WTC11 (cell line): ENCODE measurements around the gene TLR5. TPM values are rescaled to one million over a fixed set of nuclear protein-coding genes. Genes with fewer than 3 reads are reported as not detected.
A peak's percentile ranks its signal among the peaks of the same experiment; 100 is the strongest.

Source experiments
- ATAC-seq: fragments of 200-7000 bp; cut with Tn5 transposase; 2 replicates; pipeline ENCODE4 v1.10.0; 2021; ENCODE audit warnings: mild to moderate bottlenecking, moderate library complexity
- CTCF ChIA-PET: fragments of 300-600 bp; sonication (Branson Sonifier 250); formaldehyde crosslinking; loops from one replicate; lab custom pipeline; 2021; ENCODE audit warnings: antibody characterized with exemption; lab: Charles Lee
- POLR2A ChIA-PET: fragments of 350-600 bp; sonication (Branson Sonifier 250); formaldehyde crosslinking; loops from one replicate; lab custom pipeline; 2021; ENCODE audit warnings: antibody characterized with exemption; lab: Charles Lee
- DNase-seq: peaks from one replicate; pipeline ENCODE4 v3.0.0; 2021; ENCODE audit warnings: low spot score
- H3K27ac Mint-ChIP-seq: 2 replicates; pipeline ENCODE4 v1.8.0; 2021; ENCODE audit warnings: mixed read lengths
- H3K27me3 Mint-ChIP-seq: 2 replicates; pipeline ENCODE4 v1.8.0; 2021; ENCODE audit warnings: low read depth, mild to moderate bottlenecking, moderate library complexity, mixed read lengths
- H3K36me3 Mint-ChIP-seq: 2 replicates; pipeline ENCODE4 v1.8.0; 2021; ENCODE audit warnings: mixed read lengths
- H3K4me1 Mint-ChIP-seq: 2 replicates; pipeline ENCODE4 v1.8.0; 2022; ENCODE audit warnings: mixed read lengths
- H3K4me3 Mint-ChIP-seq: 2 replicates; pipeline ENCODE4 v1.8.0; 2021; ENCODE audit warnings: mild to moderate bottlenecking, moderate library complexity, mixed read lengths
- H3K9me3 Mint-ChIP-seq: 2 replicates; pipeline ENCODE4 v1.8.0; 2021; ENCODE audit warnings: mixed read lengths
- ATF1 ChIP-seq: sonication (generic); formaldehyde crosslinking; IDR thresholded peaks from 2 replicates; pipeline ENCODE4 v1.8.1; 2023; ENCODE audit warnings: mild to moderate bottlenecking, moderate library complexity, missing genetic modification reagents
- ATF6 ChIP-seq: sonication (generic); formaldehyde crosslinking; IDR thresholded peaks from 2 replicates; pipeline ENCODE4 v1.8.1; 2023; ENCODE audit warnings: mild to moderate bottlenecking, missing genetic modification reagents
- CREB1 ChIP-seq: sonication (generic); formaldehyde crosslinking; IDR thresholded peaks from 2 replicates; pipeline ENCODE4 v1.8.0; 2023; ENCODE audit warnings: mild to moderate bottlenecking, missing genetic modification reagents
- CREM ChIP-seq: sonication (generic); formaldehyde crosslinking; IDR thresholded peaks from 2 replicates; pipeline ENCODE4 v1.8.1; 2022; ENCODE audit warnings: mild to moderate bottlenecking, missing genetic modification reagents, moderate library complexity
- E2F4 ChIP-seq: sonication (generic); formaldehyde crosslinking; IDR thresholded peaks from 2 replicates; pipeline ENCODE4 v1.8.1; 2022; ENCODE audit warnings: low read depth, mild to moderate bottlenecking, moderate library complexity, missing genetic modification reagents, borderline replicate concordance
- ELF4 ChIP-seq: sonication (generic); formaldehyde crosslinking; IDR thresholded peaks from 2 replicates; pipeline ENCODE4 v1.8.1; 2022; ENCODE audit warnings: low read depth, mild to moderate bottlenecking, moderate library complexity, missing genetic modification reagents
- EMX1 ChIP-seq: fragments of 250-450 bp; sonication (Bioruptor Pico); IDR thresholded peaks from 2 replicates; pipeline ENCODE4 v1.8.0; 2021; ENCODE audit warnings: mild to moderate bottlenecking
- ETV6 ChIP-seq: sonication (generic); formaldehyde crosslinking; IDR thresholded peaks from 2 replicates; pipeline ENCODE4 v1.8.1; 2022; ENCODE audit warnings: mild to moderate bottlenecking, missing genetic modification reagents
- GABPB1 ChIP-seq: sonication (generic); formaldehyde crosslinking; IDR thresholded peaks from 2 replicates; pipeline ENCODE4 v1.8.1; 2023; ENCODE audit warnings: mild to moderate bottlenecking, missing genetic modification reagents
- HMGXB4 ChIP-seq: sonication (generic); formaldehyde crosslinking; IDR thresholded peaks from 2 replicates; pipeline ENCODE4 v1.8.1; 2023; ENCODE audit warnings: mild to moderate bottlenecking, moderate library complexity, missing genetic modification reagents
- KAT7 ChIP-seq: sonication (generic); formaldehyde crosslinking; IDR thresholded peaks from 2 replicates; pipeline ENCODE4 v1.8.1; 2023; ENCODE audit warnings: missing genetic modification reagents, mild to moderate bottlenecking, borderline replicate concordance
- NR1H2 ChIP-seq: sonication (generic); formaldehyde crosslinking; IDR thresholded peaks from 2 replicates; pipeline ENCODE4 v1.9.0; 2021; ENCODE audit warnings: mild to moderate bottlenecking, moderate library complexity, missing genetic modification reagents
- NR2C2 ChIP-seq: sonication (generic); formaldehyde crosslinking; IDR thresholded peaks from 2 replicates; pipeline ENCODE4 v1.8.0; 2022; ENCODE audit warnings: mild to moderate bottlenecking, missing genetic modification reagents
- NR3C1 ChIP-seq: sonication (generic); formaldehyde crosslinking; conservative IDR thresholded peaks from 2 replicates; pipeline ENCODE4 v1.8.1; 2023; ENCODE audit warnings: low read depth, mild to moderate bottlenecking, missing genetic modification reagents
- RELA ChIP-seq: sonication (generic); formaldehyde crosslinking; IDR thresholded peaks from 2 replicates; pipeline ENCODE4 v1.8.1; 2022; ENCODE audit warnings: missing genetic modification reagents, mild to moderate bottlenecking, borderline replicate concordance
- TCF7 ChIP-seq: sonication (generic); formaldehyde crosslinking; IDR thresholded peaks from 2 replicates; pipeline ENCODE4 v1.8.0; 2022; ENCODE audit warnings: mild to moderate bottlenecking, low read depth, missing genetic modification reagents, moderate library complexity
- ZNF121 ChIP-seq: sonication (generic); formaldehyde crosslinking; IDR thresholded peaks from 2 replicates; pipeline ENCODE4 v1.8.0; 2023; ENCODE audit warnings: missing genetic modification reagents
- ZNF138 ChIP-seq: sonication (generic); formaldehyde crosslinking; conservative IDR thresholded peaks from 2 replicates; pipeline ENCODE4 v1.8.1; 2022; ENCODE audit warnings: mild to moderate bottlenecking, moderate library complexity, missing genetic modification reagents
- ZNF232 ChIP-seq: sonication (generic); formaldehyde crosslinking; IDR thresholded peaks from 2 replicates; pipeline ENCODE4 v1.8.0; 2022; ENCODE audit warnings: mild to moderate bottlenecking, missing genetic modification reagents
- total RNA-seq: library from RNA; stranded (reverse); gene quantifications from 3 replicates; pipeline ENCODE4 v1.2.3, GENCODE V29; 2021
- TF ChIP-seq, protein P1 (sequence below): sonication (generic); formaldehyde crosslinking; IDR thresholded peaks from 2 replicates; pipeline ENCODE4 v1.8.1; 2022; ENCODE audit warnings: missing genetic modification reagents, borderline replicate concordance

TLR5 gene
- total RNA-seq, 1 experiment from 2014 or later: 0.46 TPM

GRCh38 chr1:223179786-223180185 lies 36.7 kb upstream of the TLR5 start (continued):
- TF ChIP-seq NR2C2 (CRISPR knock-in tag): no peak

GRCh38 chr1:223179280-223179679 lies 36.2 kb upstream of the TLR5 start:
- Mint-ChIP-seq H3K9me3 (peaks cover 3% of the 10 kb centered on the region), H3K36me3 (peaks cover 2% of the 10 kb centered on the region; the same call in 1 of the 2 replicates), H3K4me1 (peaks cover 14% of the 10 kb centered on the region), H3K27me3 (peaks cover 80% of the 10 kb centered on the region), H3K4me3 (no peak overlapping the region), H3K27ac (no peak overlapping the region)
- ChIA-PET CTCF (no interaction called here), POLR2A (no interaction called here)
- DNase-seq (no peak), ATAC-seq (no peak)
- no peak for TF ChIP-seq ZNF121 (CRISPR knock-in tag)
- no peak for TF ChIP-seq HMGXB4
- TF ChIP-seq CREM: no peak
- TF ChIP-seq EMX1 (CRISPR knock-in tag): no peak
- TF ChIP-seq NR1H2 (CRISPR knock-in tag): no peak
- no peak for TF ChIP-seq KAT7

DNA sequence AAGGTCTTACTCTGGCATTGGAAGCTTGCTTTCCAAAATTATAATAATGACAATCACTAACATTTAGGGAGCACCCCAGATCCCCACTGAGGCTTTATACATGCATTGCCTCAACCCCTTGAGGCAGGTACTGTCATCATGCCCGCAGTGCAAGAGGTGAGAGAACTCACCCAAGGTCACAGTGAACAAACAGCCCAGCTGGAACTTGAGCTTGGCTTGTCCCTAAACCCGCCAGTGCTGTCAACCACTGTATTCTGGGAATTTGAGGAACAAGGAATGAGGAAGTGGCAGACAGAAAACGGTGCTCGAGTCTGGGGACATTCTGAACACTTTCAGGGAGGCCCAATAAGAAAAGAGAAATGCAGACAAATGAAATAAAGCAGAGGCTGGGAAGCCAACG lies 34.6 kb upstream of the TLR5 start:
- peaks cover 14% of the 10 kb centered on the region for H3K4me1 Mint-ChIP-seq
- peaks cover 64% of the 10 kb centered on the region for H3K27me3 Mint-ChIP-seq
- H3K36me3 Mint-ChIP-seq: peaks cover 2% of the 10 kb centered on the region; the same call in 1 of the 2 replicates
- 0 out of 2 replicates have a peak, but pooled peaks have one; percentile 24 for TF ChIP-seq GABPB1 (CRISPR knock-in tag)
- TF ChIP-seq, protein P1, sequence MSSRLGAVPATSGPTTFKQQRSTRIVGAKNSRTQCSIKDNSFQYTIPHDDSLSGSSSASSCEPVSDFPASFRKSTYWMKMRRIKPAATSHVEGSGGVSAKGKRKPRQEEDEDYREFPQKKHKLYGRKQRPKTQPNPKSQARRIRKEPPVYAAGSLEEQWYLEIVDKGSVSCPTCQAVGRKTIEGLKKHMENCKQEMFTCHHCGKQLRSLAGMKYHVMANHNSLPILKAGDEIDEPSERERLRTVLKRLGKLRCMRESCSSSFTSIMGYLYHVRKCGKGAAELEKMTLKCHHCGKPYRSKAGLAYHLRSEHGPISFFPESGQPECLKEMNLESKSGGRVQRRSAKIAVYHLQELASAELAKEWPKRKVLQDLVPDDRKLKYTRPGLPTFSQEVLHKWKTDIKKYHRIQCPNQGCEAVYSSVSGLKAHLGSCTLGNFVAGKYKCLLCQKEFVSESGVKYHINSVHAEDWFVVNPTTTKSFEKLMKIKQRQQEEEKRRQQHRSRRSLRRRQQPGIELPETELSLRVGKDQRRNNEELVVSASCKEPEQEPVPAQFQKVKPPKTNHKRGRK (CRISPR knock-in tag): no peak
- no peak overlapping the region for H3K27ac Mint-ChIP-seq
- no peak overlapping the region for H3K4me3 Mint-ChIP-seq
- CTCF ChIA-PET: interaction anchor here (0.8 to 1.4 kb wide), 3 partner anchors 16 to 493 kb away, joined by 3 to 4 read pairs (median 3); no protein-coding TSS in a partner anchor
- ATAC-seq: no peak
- DNase-seq: no peak
- POLR2A ChIA-PET: no interaction called here
- H3K9me3 Mint-ChIP-seq: peaks cover 3% of the 10 kb centered on the region

DNA sequence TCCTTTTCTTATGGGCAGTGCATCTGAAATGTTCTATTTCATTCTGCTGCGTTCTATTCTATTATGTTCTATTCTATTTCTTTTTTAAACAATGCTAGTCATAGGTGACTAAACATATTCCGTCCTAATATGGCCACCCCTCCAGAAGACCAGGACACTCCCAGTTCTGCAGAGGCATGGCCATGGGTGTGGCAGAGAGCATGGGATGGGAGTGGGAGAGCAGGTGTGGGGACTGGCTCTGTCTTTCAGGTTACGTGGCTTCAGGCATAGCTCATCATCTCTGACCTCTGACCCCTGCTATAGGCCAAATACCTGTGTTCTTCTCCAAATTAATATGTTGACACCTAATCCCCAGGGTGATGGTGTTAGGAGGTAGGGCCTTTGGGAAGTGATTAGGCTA lies 33.4 kb upstream of the TLR5 start:
- H3K27me3 Mint-ChIP-seq: peaks cover 55% of the 10 kb centered on the region
- H3K4me3 Mint-ChIP-seq: no peak overlapping the region
- POLR2A ChIA-PET: no interaction called here
- DNase-seq (no peak), ATAC-seq (no peak)
- peaks cover 2% of the 10 kb centered on the region; the same call in 1 of the 2 replicates for H3K36me3 Mint-ChIP-seq
- H3K27ac Mint-ChIP-seq: no peak overlapping the region
- TF ChIP-seq RELA (CRISPR knock-in tag) (no peak), NR3C1 (no peak), ATF6 (no peak)
- TF ChIP-seq, all 79 proteins: peak for 0
- H3K9me3 Mint-ChIP-seq: peaks cover 7% of the 10 kb centered on the region
- H3K4me1 Mint-ChIP-seq: peaks cover 14% of the 10 kb centered on the region
- CTCF ChIA-PET: no interaction called here

- Mint-ChIP-seq H3K27me3 (peaks cover 47% of the 10 kb centered on the region), H3K9me3 (peaks cover 7% of the 10 kb centered on the region), H3K4me3 (no peak overlapping the region), H3K4me1 (peaks cover 6% of the 10 kb centered on the region), H3K27ac (no peak overlapping the region), H3K36me3 (peaks cover 2% of the 10 kb centered on the region; the same call in 1 of the 2 replicates)
- DNase-seq (no peak), ATAC-seq (no peak)
- POLR2A ChIA-PET: interaction anchor here (0.6 kb wide), 1 partner anchor 218 kb away, joined by 3 read pairs; no protein-coding TSS in a partner anchor
- CTCF ChIA-PET: interaction anchor here (0.5 to 1.9 kb wide), 21 partner anchors 14 to 520 kb away, joined by 3 to 12 read pairs (median 4); partner anchors contain the start of gene SUSD4
- TF ChIP-seq ZNF121 (CRISPR knock-in tag) (no peak), NR1H2 (CRISPR knock-in tag) (no peak), ATF1 (CRISPR knock-in tag) (no peak), CREB1 (CRISPR knock-in tag) (no peak), ZNF138 (no peak), ETV6 (CRISPR knock-in tag) (no peak), EMX1 (CRISPR knock-in tag) (no peak), E2F4 (CRISPR knock-in tag) (no peak), ZNF232 (no peak), TCF7 (no peak), ELF4 (CRISPR knock-in tag) (no peak)
- TF ChIP-seq, protein P1 (CRISPR knock-in tag): no peak
Observed at GRCh38 chr1:223175633-223176032, 32.6 kb upstream of the TLR5 start.
